Measurements from ENCODE around the gene OVAAL.

OVAAL gene

GRCh38 chr1:180534214-180534613 is 24.6 kb upstream of the OVAAL start:
- H3K23ac ChIP-seq (ENCODE audit: low read depth, low read length, poor library complexity), result no peak overlapping the region
- no peaks in the 10 kb centered on the region for H3K27me3 ChIP-seq (ENCODE audit: control insufficient read depth in 3 of 3, insufficient read depth in 3 of 3, low read depth in 1 of 3, low read length in 3 of 3)
- H3K27ac ChIP-seq (replicated peaks; ENCODE audit: low read length), result no peak overlapping the region
- no CpG with 5 or more reads among the region's 7 CpGs for WGBS, 2 donors (ENCODE audit: extremely low coverage in 2 of 2, insufficient read length in 2 of 2, insufficient replicate concordance in 1 of 2)
- H2BK15ac ChIP-seq (ENCODE audit: low read length), result no peak overlapping the region
- no peak overlapping the region for H4K91ac ChIP-seq (ENCODE audit: low read depth, low read length, poor library complexity)
- H2BK12ac ChIP-seq (ENCODE audit: low read length), result no peak overlapping the region
- H3K9ac ChIP-seq (ENCODE audit: low read depth, low read length, poor library complexity), result no peak overlapping the region
- H3K4me2 ChIP-seq (ENCODE audit: insufficient read depth, low read length, poor library complexity, severe bottlenecking), result no peak overlapping the region
- no peaks in the 10 kb centered on the region for H3K79me1 ChIP-seq (ENCODE audit: low read depth, low read length)
- H4K8ac ChIP-seq (ENCODE audit: low read depth, low read length), result no peak overlapping the region
- peaks cover 5 to 8% of the 10 kb centered on the region in 2 donors for H3K4me1 ChIP-seq (ENCODE audit: control insufficient read depth in 2 of 2, insufficient read depth in 1 of 2, low read depth in 1 of 2, low read length in 2 of 2)
- H3K14ac ChIP-seq (ENCODE audit: low read length), result no peak overlapping the region
- H2AFZ ChIP-seq (ENCODE audit: low read length), result peak overlapping the region; percentile 4
- H2BK120ac ChIP-seq (ENCODE audit: low read depth, low read length), result no peak overlapping the region
- H2BK5ac ChIP-seq (ENCODE audit: low read length), result no peak overlapping the region
- DNase-seq (ENCODE audit: low spot score), result no peak
- no peaks in the 10 kb centered on the region for H3K9me3 ChIP-seq (replicated peaks in 1 of 2; ENCODE audit: control insufficient read depth in 2 of 2, insufficient read depth in 1 of 2, low read depth in 1 of 2, low read length in 2 of 2)
- H3K18ac ChIP-seq (ENCODE audit: low read length), result no peak overlapping the region
- H2AK5ac ChIP-seq (ENCODE audit: low read depth, low read length), result no peak overlapping the region
- H3K36me3 ChIP-seq (replicated peaks in 1 of 2; ENCODE audit: control insufficient read depth in 2 of 2, insufficient read depth in 2 of 2, low read length in 2 of 2), result no peaks in the 10 kb centered on the region
- no peak overlapping the region for H3K4ac ChIP-seq (ENCODE audit: low read length)
- no peak overlapping the region for H3K4me3 ChIP-seq (ENCODE audit: low read length in 2 of 2)

DNA sequence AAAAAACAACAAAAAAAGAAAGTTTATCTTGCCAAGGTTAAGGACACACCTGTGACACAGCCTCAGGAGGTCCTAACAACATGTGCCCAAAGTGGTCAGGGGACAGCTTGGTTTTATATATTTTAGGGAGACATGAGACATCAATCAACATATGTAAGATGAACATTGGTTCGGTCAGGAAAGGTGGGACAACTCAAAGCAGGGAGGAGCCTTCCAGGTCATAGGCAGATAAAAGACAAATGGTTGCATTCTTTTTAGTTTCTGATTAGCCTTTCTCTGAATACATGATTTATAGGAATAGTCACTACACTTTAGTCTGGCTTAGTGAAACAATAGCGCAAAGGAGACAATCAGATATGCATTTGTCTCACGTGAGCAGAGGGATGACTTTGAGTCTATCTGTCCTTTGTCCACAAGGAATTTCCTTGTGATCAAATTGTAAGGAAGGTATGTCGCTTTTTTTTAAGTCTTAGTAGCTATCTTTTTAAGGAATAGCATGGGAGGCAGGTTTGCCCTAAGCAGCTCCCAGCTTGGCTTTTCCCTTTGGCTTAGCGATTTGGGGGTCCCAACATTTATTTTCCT is 23.3 kb upstream of the OVAAL start:
- Histone ChIP-seq H3K79me1 (ENCODE audit: low read depth, low read length) (no peaks in the 10 kb centered on the region), H2AFZ (ENCODE audit: low read length) (no peak overlapping the region), H3K23ac (ENCODE audit: low read depth, low read length, poor library complexity) (no peak overlapping the region), H3K18ac (ENCODE audit: low read length) (no peak overlapping the region), H3K9ac (ENCODE audit: low read depth, low read length, poor library complexity) (no peak overlapping the region), H2BK12ac (ENCODE audit: low read length) (no peak overlapping the region), H3K4me2 (ENCODE audit: insufficient read depth, low read length, poor library complexity, severe bottlenecking) (no peak overlapping the region), H3K4ac (ENCODE audit: low read length) (no peak overlapping the region), H3K14ac (ENCODE audit: low read length) (no peak overlapping the region), H3K4me1 (ENCODE audit: control insufficient read depth in 2 of 2, insufficient read depth in 1 of 2, low read depth in 1 of 2, low read length in 2 of 2) (peaks cover 5 to 8% of the 10 kb centered on the region in 2 donors), H3K27me3 (ENCODE audit: control insufficient read depth in 3 of 3, insufficient read depth in 3 of 3, low read depth in 1 of 3, low read length in 3 of 3) (no peaks in the 10 kb centered on the region), H4K91ac (ENCODE audit: low read depth, low read length, poor library complexity) (no peak overlapping the region), H2BK120ac (ENCODE audit: low read depth, low read length) (no peak overlapping the region), H3K9me3 (replicated peaks in 1 of 2; ENCODE audit: control insufficient read depth in 2 of 2, insufficient read depth in 1 of 2, low read depth in 1 of 2, low read length in 2 of 2) (no peaks in the 10 kb centered on the region), H2AK5ac (ENCODE audit: low read depth, low read length) (no peak overlapping the region), H2BK15ac (ENCODE audit: low read length) (no peak overlapping the region), H3K36me3 (replicated peaks in 1 of 2; ENCODE audit: control insufficient read depth in 2 of 2, insufficient read depth in 2 of 2, low read length in 2 of 2) (no peaks in the 10 kb centered on the region), H3K27ac (replicated peaks; ENCODE audit: low read length) (no peak overlapping the region), H4K8ac (ENCODE audit: low read depth, low read length) (no peak overlapping the region), H3K4me3 (ENCODE audit: low read length in 2 of 2) (no peak overlapping the region), H2BK5ac (ENCODE audit: low read length) (no peak overlapping the region)
- DNase-seq (ENCODE audit: low spot score), result no peak
- no CpG with 5 or more reads among the region's 5 CpGs for WGBS, 2 donors (ENCODE audit: extremely low coverage in 2 of 2, insufficient read length in 2 of 2, insufficient replicate concordance in 1 of 2)

GRCh38 chr1:180536821-180537372 is 21.9 kb upstream of the OVAAL start:
- Histone ChIP-seq H2AFZ (ENCODE audit: low read length) (peak overlapping the region; percentile 71), H3K9ac (ENCODE audit: low read depth, low read length, poor library complexity) (no peak overlapping the region), H3K27me3 (ENCODE audit: control insufficient read depth in 3 of 3, insufficient read depth in 3 of 3, low read depth in 1 of 3, low read length in 3 of 3) (no peaks in the 10 kb centered on the region)

GRCh38 chr1:180539136-180539535 is 19.6 kb upstream of the OVAAL start:
- WGBS, 2 donors (ENCODE audit: extremely low coverage in 2 of 2, insufficient read length in 2 of 2, insufficient replicate concordance in 1 of 2), result no CpG with 5 or more reads among the region's 7 CpGs
- Histone ChIP-seq H2AK5ac (ENCODE audit: low read depth, low read length) (no peak overlapping the region), H3K23ac (ENCODE audit: low read depth, low read length, poor library complexity) (no peak overlapping the region), H4K8ac (ENCODE audit: low read depth, low read length) (no peak overlapping the region), H2AFZ (ENCODE audit: low read length) (no peak overlapping the region), H3K9me3 (replicated peaks in 1 of 2; ENCODE audit: control insufficient read depth in 2 of 2, insufficient read depth in 1 of 2, low read depth in 1 of 2, low read length in 2 of 2) (no peaks in the 10 kb centered on the region), H3K36me3 (replicated peaks in 1 of 2; ENCODE audit: control insufficient read depth in 2 of 2, insufficient read depth in 2 of 2, low read length in 2 of 2) (no peaks in the 10 kb centered on the region), H4K91ac (ENCODE audit: low read depth, low read length, poor library complexity) (no peak overlapping the region), H3K18ac (ENCODE audit: low read length) (no peak overlapping the region), H2BK15ac (ENCODE audit: low read length) (no peak overlapping the region), H3K4me3 (ENCODE audit: low read length in 2 of 2) (no peak overlapping the region), H3K4ac (ENCODE audit: low read length) (no peak overlapping the region), H3K79me1 (ENCODE audit: low read depth, low read length) (no peaks in the 10 kb centered on the region), H3K4me1 (ENCODE audit: control insufficient read depth in 2 of 2, insufficient read depth in 1 of 2, low read depth in 1 of 2, low read length in 2 of 2) (peaks cover 9 to 13% of the 10 kb centered on the region in 2 donors), H3K9ac (ENCODE audit: low read depth, low read length, poor library complexity) (no peak overlapping the region), H2BK5ac (ENCODE audit: low read length) (no peak overlapping the region), H2BK120ac (ENCODE audit: low read depth, low read length) (no peak overlapping the region), H3K4me2 (ENCODE audit: insufficient read depth, low read length, poor library complexity, severe bottlenecking) (no peak overlapping the region), H3K27ac (replicated peaks; ENCODE audit: low read length) (no peak overlapping the region), H2BK12ac (ENCODE audit: low read length) (no peak overlapping the region), H3K27me3 (ENCODE audit: control insufficient read depth in 3 of 3, insufficient read depth in 3 of 3, low read depth in 1 of 3, low read length in 3 of 3) (no peaks in the 10 kb centered on the region), H3K14ac (ENCODE audit: low read length) (no peak overlapping the region)
- DNase-seq (ENCODE audit: low spot score), result no peak

More at GRCh38 chr1:180536821-180537372, 21.9 kb upstream of the OVAAL start:
- Histone ChIP-seq H3K4me3 (ENCODE audit: low read length in 2 of 2) (no peak overlapping the region), H3K18ac (ENCODE audit: low read length) (peak overlapping the region; percentile 11), H3K4me2 (ENCODE audit: insufficient read depth, low read length, poor library complexity, severe bottlenecking) (no peak overlapping the region), H2BK12ac (ENCODE audit: low read length) (no peak overlapping the region), H2BK15ac (ENCODE audit: low read length) (no peak overlapping the region), H3K27ac (replicated peaks; ENCODE audit: low read length) (no peak overlapping the region), H4K91ac (ENCODE audit: low read depth, low read length, poor library complexity) (no peak overlapping the region), H3K14ac (ENCODE audit: low read length) (no peak overlapping the region), H3K36me3 (replicated peaks in 1 of 2; ENCODE audit: control insufficient read depth in 2 of 2, insufficient read depth in 2 of 2, low read length in 2 of 2) (no peaks in the 10 kb centered on the region), H3K4ac (ENCODE audit: low read length) (no peak overlapping the region), H3K9me3 (replicated peaks in 1 of 2; ENCODE audit: control insufficient read depth in 2 of 2, insufficient read depth in 1 of 2, low read depth in 1 of 2, low read length in 2 of 2) (no peaks in the 10 kb centered on the region), H3K79me1 (ENCODE audit: low read depth, low read length) (no peaks in the 10 kb centered on the region), H2AK5ac (ENCODE audit: low read depth, low read length) (no peak overlapping the region), H3K23ac (ENCODE audit: low read depth, low read length, poor library complexity) (no peak overlapping the region), H3K4me1 (ENCODE audit: control insufficient read depth in 2 of 2, insufficient read depth in 1 of 2, low read depth in 1 of 2, low read length in 2 of 2) (peaks cover 5 to 8% of the 10 kb centered on the region in 2 donors), H4K8ac (ENCODE audit: low read depth, low read length) (no peak overlapping the region), H2BK120ac (ENCODE audit: low read depth, low read length) (no peak overlapping the region), H2BK5ac (ENCODE audit: low read length) (no peak overlapping the region)
- no CpG with 5 or more reads among the region's 7 CpGs for WGBS, 2 donors (ENCODE audit: extremely low coverage in 2 of 2, insufficient read length in 2 of 2, insufficient replicate concordance in 1 of 2)
- no peak for DNase-seq (ENCODE audit: low spot score)

All from neuronal stem cell (in vitro differentiated cells).